Stimulated activated CD4-positive, alpha-beta T cell treated with anti-CD3 and anti-CD28 coated beads, Interleukin-2, amount 100 ng/mL, for 4 hours (primary cell): Measurements from ENCODE around the gene TCEANC.
"Not testable (repeated sequence)": the region's sequence is repeated elsewhere in the genome, so short reads cannot be mapped to it uniquely, and the experiment has no call there.

Experiments used
- DNase-seq: peaks from one replicate; pipeline ENCODE4 v3.0.0-alpha.2; 2020; ENCODE audit warnings: low read depth

The TCEANC gene

GRCh38 chrX:13652850-13653693, at the start of gene TCEANC:
Gene TCEANC, plus strand, starts transcription at chrX:13653141. Its CDS starts 9,368 bp downstream, at chrX:13662509.
- DNase-seq, result peak; percentile 88

- DNase-seq, result no peak
Observed at GRCh38 chrX:13605611-13606010, 47.3 kb upstream of the TCEANC start.

GRCh38 chrX:13607331-13607995, 45.5 kb upstream of the TCEANC start:
- no peak for DNase-seq

- DNase-seq, result no peak
Observed at GRCh38 chrX:13607996-13608365, 45.0 kb upstream of the TCEANC start.

GRCh38 chrX:13614154-13614553, 38.8 kb upstream of the TCEANC start:
- no peak for DNase-seq

- no peak for DNase-seq
Observed at GRCh38 chrX:13620207-13620606, 32.7 kb upstream of the TCEANC start.

GRCh38 chrX:13622401-13622964, 30.5 kb upstream of the TCEANC start:
- DNase-seq, result no peak

- DNase-seq, result no peak
Observed at GRCh38 chrX:13627306-13627705, 25.6 kb upstream of the TCEANC start.

GRCh38 chrX:13637224-13637623, 15.7 kb upstream of the TCEANC start:
- DNase-seq, result not testable (repeated sequence)

- DNase-seq, result no peak
Observed at GRCh38 chrX:13638021-13638420, 14.9 kb upstream of the TCEANC start.

GRCh38 chrX:13638826-13639225, 14.1 kb upstream of the TCEANC start:
- no peak for DNase-seq

- not testable (repeated sequence) for DNase-seq
Observed at GRCh38 chrX:13641684-13642083, 11.3 kb upstream of the TCEANC start.

- DNase-seq, result no peak
Observed at GRCh38 chrX:13645464-13646153, 7.3 kb upstream of the TCEANC start.

- peak; percentile 13 for DNase-seq
Observed at GRCh38 chrX:13646154-13646549, 6.8 kb upstream of the TCEANC start.

GRCh38 chrX:13647709-13648212, 5.2 kb upstream of the TCEANC start:
- peak; percentile 52 for DNase-seq

- DNase-seq, result not testable (repeated sequence)
Observed at GRCh38 chrX:13648336-13648735, 4.6 kb upstream of the TCEANC start.

- no peak for DNase-seq
Observed at GRCh38 chrX:13649838-13650237, 3.1 kb upstream of the TCEANC start.

GRCh38 chrX:13650318-13650717, 2.6 kb upstream of the TCEANC start:
- no peak for DNase-seq

- DNase-seq, result no peak
Observed at GRCh38 chrX:13651150-13651549, 1.8 kb upstream of the TCEANC start.

- no peak for DNase-seq
Observed at GRCh38 chrX:13652287-13652793, 601 bp upstream of the TCEANC start.

- no peak for DNase-seq
Observed at GRCh38 chrX:13654116-13654515, 1.2 kb downstream of the TCEANC start.

- DNase-seq, result no peak
Observed at GRCh38 chrX:13655674-13656073, 2.7 kb downstream of the TCEANC start.
